ENCODE results near the gene TTF1.

DNA sequence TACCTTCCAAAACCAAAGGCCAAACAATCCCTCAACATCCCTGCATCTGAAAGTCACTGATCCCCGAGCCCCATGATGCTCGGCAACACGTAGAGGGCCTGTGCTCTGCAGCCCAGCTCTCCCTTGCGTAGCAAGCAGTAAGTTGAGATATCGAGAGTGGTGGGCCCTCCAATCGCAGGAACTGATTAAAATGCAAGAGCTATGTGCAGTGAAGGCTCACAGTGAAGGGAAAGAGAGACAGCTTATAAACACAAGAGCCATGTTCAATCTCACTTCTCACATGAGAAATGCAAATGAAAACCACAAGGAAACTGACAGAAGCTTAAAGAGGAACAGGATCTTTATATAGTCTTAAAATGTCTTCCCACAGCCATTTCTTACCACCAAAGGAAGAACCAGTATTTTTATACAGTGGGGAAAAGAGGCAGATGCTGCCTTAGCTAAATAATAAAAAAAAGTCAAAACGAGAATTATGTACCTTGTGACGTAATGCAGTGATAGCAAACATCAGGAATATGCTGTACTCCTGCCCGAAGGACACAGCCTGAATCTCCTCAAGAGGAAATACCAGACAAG is 24.6 kb downstream of the TTF1 start:
- TF ChIP-seq EZH2phosphoT487 (IDR thresholded peaks at IDR 0.05; ENCODE audit: borderline replicate concordance, low read depth): no peak
- TF ChIP-seq, protein P1, sequence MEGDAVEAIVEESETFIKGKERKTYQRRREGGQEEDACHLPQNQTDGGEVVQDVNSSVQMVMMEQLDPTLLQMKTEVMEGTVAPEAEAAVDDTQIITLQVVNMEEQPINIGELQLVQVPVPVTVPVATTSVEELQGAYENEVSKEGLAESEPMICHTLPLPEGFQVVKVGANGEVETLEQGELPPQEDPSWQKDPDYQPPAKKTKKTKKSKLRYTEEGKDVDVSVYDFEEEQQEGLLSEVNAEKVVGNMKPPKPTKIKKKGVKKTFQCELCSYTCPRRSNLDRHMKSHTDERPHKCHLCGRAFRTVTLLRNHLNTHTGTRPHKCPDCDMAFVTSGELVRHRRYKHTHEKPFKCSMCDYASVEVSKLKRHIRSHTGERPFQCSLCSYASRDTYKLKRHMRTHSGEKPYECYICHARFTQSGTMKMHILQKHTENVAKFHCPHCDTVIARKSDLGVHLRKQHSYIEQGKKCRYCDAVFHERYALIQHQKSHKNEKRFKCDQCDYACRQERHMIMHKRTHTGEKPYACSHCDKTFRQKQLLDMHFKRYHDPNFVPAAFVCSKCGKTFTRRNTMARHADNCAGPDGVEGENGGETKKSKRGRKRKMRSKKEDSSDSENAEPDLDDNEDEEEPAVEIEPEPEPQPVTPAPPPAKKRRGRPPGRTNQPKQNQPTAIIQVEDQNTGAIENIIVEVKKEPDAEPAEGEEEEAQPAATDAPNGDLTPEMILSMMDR (IDR thresholded peaks at IDR 0.05): no peak
- no peak for TF ChIP-seq RAD21 (IDR thresholded peaks at IDR 0.05; ENCODE audit: low read length)
- TF ChIP-seq POLR2AphosphoS5 (IDR thresholded peaks at IDR 0.05; ENCODE audit: low read depth, low read length): no peak
- TF ChIP-seq, protein P2, sequence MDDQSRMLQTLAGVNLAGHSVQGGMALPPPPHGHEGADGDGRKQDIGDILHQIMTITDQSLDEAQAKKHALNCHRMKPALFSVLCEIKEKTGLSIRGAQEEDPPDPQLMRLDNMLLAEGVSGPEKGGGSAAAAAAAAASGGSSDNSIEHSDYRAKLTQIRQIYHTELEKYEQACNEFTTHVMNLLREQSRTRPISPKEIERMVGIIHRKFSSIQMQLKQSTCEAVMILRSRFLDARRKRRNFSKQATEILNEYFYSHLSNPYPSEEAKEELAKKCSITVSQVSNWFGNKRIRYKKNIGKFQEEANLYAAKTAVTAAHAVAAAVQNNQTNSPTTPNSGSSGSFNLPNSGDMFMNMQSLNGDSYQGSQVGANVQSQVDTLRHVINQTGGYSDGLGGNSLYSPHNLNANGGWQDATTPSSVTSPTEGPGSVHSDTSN (IDR thresholded peaks at IDR 0.05): no peak

Measured in SK-N-SH (cell line).